Stimulated activated CD4-positive, alpha-beta T cell treated with anti-CD3 and anti-CD28 coated beads, Interleukin-1b, Interleukin-23, amount 100 ng/mL, for 1 hour (primary cell): ENCODE results near the gene EIF4E2.

Experiments
- DNase-seq, 2 donors: peaks; one replicate each; pipeline ENCODE4 v3.0.0-alpha.2; 2020; ENCODE audit warnings: low read depth in 2 of 2

EIF4E2 gene

GRCh38 chr2:232598293-232598692 lies 47.8 kb downstream of the EIF4E2 start:
- DNase-seq, result no peak

GRCh38 chr2:232600053-232600773 lies 49.7 kb downstream of the EIF4E2 start:
- DNase-seq, result no peak

- DNase-seq, result no peak
These were observed 52.8 kb downstream of the EIF4E2 start for GRCh38 chr2:232603283-232603682.

- no peak for DNase-seq
These were observed 54.0 kb downstream of the EIF4E2 start for GRCh38 chr2:232604535-232604934.

GRCh38 chr2:232607011-232607410 lies 56.5 kb downstream of the EIF4E2 start:
- DNase-seq, result no peak

- DNase-seq, result no peak
These were observed 59.1 kb downstream of the EIF4E2 start for GRCh38 chr2:232609607-232610006.

- no peak for DNase-seq
These were observed 59.6 kb downstream of the EIF4E2 start for GRCh38 chr2:232610081-232610480.

- DNase-seq, result no peak
These were observed 60.6 kb downstream of the EIF4E2 start for GRCh38 chr2:232611061-232611460.

GRCh38 chr2:232611559-232612218 lies 61.2 kb downstream of the EIF4E2 start:
- peak; percentile 15 to 56 for DNase-seq

GRCh38 chr2:232613538-232614134 lies 63.1 kb downstream of the EIF4E2 start:
- no peak for DNase-seq

GRCh38 chr2:232615339-232615738 lies 64.8 kb downstream of the EIF4E2 start:
- no peak for DNase-seq
